Measurements from ENCODE around the gene NT5C2.

Gene NT5C2

GRCh38 chr10:103102195-103102594 is 90.9 kb downstream of the NT5C2 start:
- Histone ChIP-seq H3K36me3 (ENCODE audit: insufficient read depth, low read length) (peaks cover 4% of the 10 kb centered on the region; the same call in 1 of the 2 replicates), H3K9ac (ENCODE audit: insufficient read length) (no peak overlapping the region), H3K27ac (no peak overlapping the region)

GRCh38 chr10:103100620-103101019 is 92.5 kb downstream of the NT5C2 start:
- H3K9ac ChIP-seq (ENCODE audit: insufficient read length): no peak overlapping the region
- H3K4me3 ChIP-seq: no peak overlapping the region
- TF ChIP-seq EZH2 (IDR thresholded peaks at IDR 0.05) (no peak), FOXP2 (optimal IDR thresholded peaks at IDR 0.05; ENCODE audit: control extremely low read depth, extremely low read length, insufficient read depth) (no peak), POLR2AphosphoS5 (IDR thresholded peaks at IDR 0.05; ENCODE audit: borderline replicate concordance, low read depth, low read length) (no peak)
- no peak for DNase-seq (ENCODE audit: low read depth, low spot score)
- no peak overlapping the region for H3K27ac ChIP-seq
- H3K9me3 ChIP-seq (ENCODE audit: low read depth, low read length): no peaks in the 10 kb centered on the region
- H3K36me3 ChIP-seq (ENCODE audit: insufficient read depth, low read length): peaks cover 4% of the 10 kb centered on the region; the same call in 1 of the 2 replicates

More at GRCh38 chr10:103102195-103102594, 90.9 kb downstream of the NT5C2 start:
- H3K9me3 ChIP-seq (ENCODE audit: low read depth, low read length): no peaks in the 10 kb centered on the region
- no peak overlapping the region for H3K4me3 ChIP-seq
- no peak for DNase-seq (ENCODE audit: low read depth, low spot score)
- no peak for TF ChIP-seq EZH2 (IDR thresholded peaks at IDR 0.05)
- no peak for TF ChIP-seq POLR2AphosphoS5 (IDR thresholded peaks at IDR 0.05; ENCODE audit: borderline replicate concordance, low read depth, low read length)
- no peak for TF ChIP-seq FOXP2 (optimal IDR thresholded peaks at IDR 0.05; ENCODE audit: control extremely low read depth, extremely low read length, insufficient read depth)

GRCh38 chr10:103098240-103098639 is 94.8 kb downstream of the NT5C2 start:
- Histone ChIP-seq H3K36me3 (ENCODE audit: insufficient read depth, low read length) (peaks cover 9% of the 10 kb centered on the region; the same call in 1 of the 2 replicates), H3K4me3 (no peak overlapping the region), H3K27ac (no peak overlapping the region), H3K9me3 (ENCODE audit: low read depth, low read length) (no peaks in the 10 kb centered on the region), H3K9ac (ENCODE audit: insufficient read length) (no peak overlapping the region)
- DNase-seq (ENCODE audit: low read depth, low spot score): no peak
- TF ChIP-seq POLR2AphosphoS5 (IDR thresholded peaks at IDR 0.05; ENCODE audit: borderline replicate concordance, low read depth, low read length): no peak

- Histone ChIP-seq H3K9me3 (ENCODE audit: low read depth, low read length) (no peaks in the 10 kb centered on the region), H3K36me3 (ENCODE audit: insufficient read depth, low read length) (peaks cover 18% of the 10 kb centered on the region; the same call in 1 of the 2 replicates), H3K9ac (ENCODE audit: insufficient read length) (no peak overlapping the region), H3K4me3 (no peak overlapping the region), H3K27ac (no peak overlapping the region)
- DNase-seq (ENCODE audit: low read depth, low spot score): no peak
- TF ChIP-seq POLR2AphosphoS5 (IDR thresholded peaks at IDR 0.05; ENCODE audit: borderline replicate concordance, low read depth, low read length) (no peak), EZH2 (IDR thresholded peaks at IDR 0.05) (no peak), FOXP2 (optimal IDR thresholded peaks at IDR 0.05; ENCODE audit: control extremely low read depth, extremely low read length, insufficient read depth) (no peak)
Measured at GRCh38 chr10:103096130-103096529, 96.9 kb downstream of the NT5C2 start.

GRCh38 chr10:103095005-103095404 is 98.1 kb downstream of the NT5C2 start:
- TF ChIP-seq FOXP2 (optimal IDR thresholded peaks at IDR 0.05; ENCODE audit: control extremely low read depth, extremely low read length, insufficient read depth): no peak
- no peak for TF ChIP-seq EZH2 (IDR thresholded peaks at IDR 0.05)
- no peak overlapping the region for H3K4me3 ChIP-seq
- H3K9me3 ChIP-seq (ENCODE audit: low read depth, low read length): no peaks in the 10 kb centered on the region
- peaks cover 23% of the 10 kb centered on the region; the same call in 1 of the 2 replicates for H3K36me3 ChIP-seq (ENCODE audit: insufficient read depth, low read length)
- no peak for DNase-seq (ENCODE audit: low read depth, low spot score)
- no peak overlapping the region for H3K9ac ChIP-seq (ENCODE audit: insufficient read length)
- no peak overlapping the region for H3K27ac ChIP-seq

GRCh38 chr10:103090911-103091310 is 102.2 kb downstream of the NT5C2 start:
- no peak overlapping the region for H3K9ac ChIP-seq (ENCODE audit: insufficient read length)
- peaks cover 30% of the 10 kb centered on the region; the same call in 1 of the 2 replicates for H3K36me3 ChIP-seq (ENCODE audit: insufficient read depth, low read length)
- H3K9me3 ChIP-seq (ENCODE audit: low read depth, low read length): no peaks in the 10 kb centered on the region
- TF ChIP-seq POLR2AphosphoS5 (IDR thresholded peaks at IDR 0.05; ENCODE audit: borderline replicate concordance, low read depth, low read length) (no peak), FOXP2 (optimal IDR thresholded peaks at IDR 0.05; ENCODE audit: control extremely low read depth, extremely low read length, insufficient read depth) (no peak), EZH2 (IDR thresholded peaks at IDR 0.05) (no peak)
- DNase-seq (ENCODE audit: low read depth, low spot score): no peak
- no peak overlapping the region for H3K4me3 ChIP-seq
- no peak overlapping the region for H3K27ac ChIP-seq

- Histone ChIP-seq H3K36me3 (ENCODE audit: insufficient read depth, low read length) (peaks cover 30% of the 10 kb centered on the region; the same call in 1 of the 2 replicates), H3K9ac (ENCODE audit: insufficient read length) (no peak overlapping the region)
- no peak for DNase-seq (ENCODE audit: low read depth, low spot score)
Measured at GRCh38 chr10:103089493-103089892, 103.6 kb downstream of the NT5C2 start.

GRCh38 chr10:103086799-103087198 is 106.3 kb downstream of the NT5C2 start:
- DNase-seq (ENCODE audit: low read depth, low spot score): no peak
- TF ChIP-seq POLR2AphosphoS5 (IDR thresholded peaks at IDR 0.05; ENCODE audit: borderline replicate concordance, low read depth, low read length): no peak
- H3K27ac ChIP-seq: no peak overlapping the region
- no peak overlapping the region for H3K4me3 ChIP-seq
- no peak overlapping the region for H3K9ac ChIP-seq (ENCODE audit: insufficient read length)
- peaks cover 16% of the 10 kb centered on the region; the same call in 1 of the 2 replicates for H3K36me3 ChIP-seq (ENCODE audit: insufficient read depth, low read length)
- H3K9me3 ChIP-seq (ENCODE audit: low read depth, low read length): no peaks in the 10 kb centered on the region

More at GRCh38 chr10:103089493-103089892, 103.6 kb downstream of the NT5C2 start:
- Histone ChIP-seq H3K4me3 (no peak overlapping the region), H3K27ac (no peak overlapping the region), H3K9me3 (ENCODE audit: low read depth, low read length) (no peaks in the 10 kb centered on the region)
- no peak for TF ChIP-seq POLR2AphosphoS5 (IDR thresholded peaks at IDR 0.05; ENCODE audit: borderline replicate concordance, low read depth, low read length)
- no peak for TF ChIP-seq FOXP2 (optimal IDR thresholded peaks at IDR 0.05; ENCODE audit: control extremely low read depth, extremely low read length, insufficient read depth)
- TF ChIP-seq EZH2 (IDR thresholded peaks at IDR 0.05): no peak

- Histone ChIP-seq H3K4me3 (no peak overlapping the region), H3K27ac (no peak overlapping the region), H3K9me3 (ENCODE audit: low read depth, low read length) (no peaks in the 10 kb centered on the region), H3K36me3 (ENCODE audit: insufficient read depth, low read length) (peaks cover 16% of the 10 kb centered on the region; the same call in 1 of the 2 replicates), H3K9ac (ENCODE audit: insufficient read length) (no peak overlapping the region)
- DNase-seq (ENCODE audit: low read depth, low spot score): no peak
- TF ChIP-seq FOXP2 (optimal IDR thresholded peaks at IDR 0.05; ENCODE audit: control extremely low read depth, extremely low read length, insufficient read depth): no peak
- no peak for TF ChIP-seq EZH2 (IDR thresholded peaks at IDR 0.05)
- no peak for TF ChIP-seq POLR2AphosphoS5 (IDR thresholded peaks at IDR 0.05; ENCODE audit: borderline replicate concordance, low read depth, low read length)
Measured at GRCh38 chr10:103086261-103086660, 106.8 kb downstream of the NT5C2 start.

All from SK-N-MC (cell line).